K562 (cell line): ENCODE data around the gene LTBP2. TPM values are rescaled to one million over a fixed set of nuclear protein-coding genes. Genes with fewer than 3 reads are reported as not detected.

Experiments
- ATAC-seq: fragments of 200-7000 bp; cut with Tn5 transposase; 3 replicates; pipeline ENCODE4 v1.9.1; 2020; ENCODE audit warnings: moderate library complexity
- BruUV-seq: library from RNA; stranded (reverse); fragments of 400-500 nt; replicated peaks from 2 replicates; lab custom pipeline; 2021; lab: Mats Ljungman, UMichigan
- CTCF ChIA-PET: fragments of 300-600 bp; formaldehyde crosslinking; extraction: SDS; loops from one replicate; lab custom pipeline; 2021; ENCODE audit warnings: low intra/inter-chr PET ratio; lab: Yijun Ruan, JAX
- POLR2A ChIA-PET: fragments of 300-600, 350-650 bp; sonication (Branson Sonifier 250); formaldehyde crosslinking; extraction: SDS; loops from one replicate; lab custom pipeline; 2021; ENCODE audit warnings: antibody characterized with exemption, inconsistent platforms; lab: Yijun Ruan, JAX
- DNase-seq, 4 experiments: peaks; one replicate each; pipeline versions ENCODE4 v3.0.0 to v3.0.0-alpha.2; 2011 to 2018; ENCODE audit warnings: low spot score in 3 of 4, mixed read lengths in 3 of 4; ENCODE audit errors: extremely low read depth in 1 of 4
- FAIRE-seq: peaks from 2 replicates; lab custom pipeline; 2011; peaks lifted over from hg19 to GRCh38; lab: Jason Lieb, UNC
- H2AFZ ChIP-seq: 2 replicates; pipeline ENCODE4 v1.6.0; 2011; ENCODE audit warnings: low read depth, low read length, control low read depth, inconsistent platforms
- H3K27ac ChIP-seq: fragments of 200-600 bp; 3 replicates; pipeline ENCODE4 v1.8.0; 2011; ENCODE audit warnings: low read depth, mild to moderate bottlenecking, control low read depth, inconsistent platforms, low read length, moderate library complexity, mixed read lengths; ENCODE audit errors: extremely low read depth
- H3K27me3 ChIP-seq, 2 experiments: fragments of 300-600 bp in 1 of 2; 2 replicates in 1 of 2; 3 replicates in 1 of 2; pipeline versions ENCODE4 v1.6.0 to v1.8.0; 2011; ENCODE audit warnings: inconsistent platforms in 2 of 2, low read length in 2 of 2, mild to moderate bottlenecking in 1 of 2, mixed read lengths in 1 of 2, moderate library complexity in 1 of 2; ENCODE audit not compliant: control insufficient read depth in 2 of 2, insufficient read depth in 2 of 2
- H3K36me3 ChIP-seq: fragments of 300-600 bp; 3 replicates; pipeline ENCODE4 v1.8.0; 2011; ENCODE audit warnings: mild to moderate bottlenecking, low read length, inconsistent platforms; ENCODE audit not compliant: control insufficient read depth, insufficient read depth
- H3K4me1 ChIP-seq, 2 experiments: fragments of 200-600 bp in 1 of 2; replicated peaks in 1 of 2; 2 replicates in 1 of 2; 3 replicates in 1 of 2; pipeline versions ENCODE4 v1.5.1 to v1.8.0; 2011; ENCODE audit warnings: inconsistent platforms in 2 of 2, low read length in 2 of 2, mild to moderate bottlenecking in 1 of 2, mixed read lengths in 1 of 2, moderate library complexity in 1 of 2; ENCODE audit not compliant: control insufficient read depth in 2 of 2, insufficient read depth in 2 of 2
- H3K4me2 ChIP-seq: 2 replicates; pipeline ENCODE4 v1.6.1; 2011; ENCODE audit warnings: low read length, control low read depth, inconsistent platforms, mixed read lengths; ENCODE audit not compliant: insufficient read depth
- H3K4me3 ChIP-seq: fragments of 200-600 bp; sonication (generic), shearing (Covaris generic); 2 replicates; pipeline ENCODE4 v1.5.1; 2016; ENCODE audit warnings: control low read depth, inconsistent platforms
- H3K79me2 ChIP-seq: fragments of 200-600 bp; 3 replicates; pipeline ENCODE4 v1.8.0; 2011; ENCODE audit warnings: low read length, inconsistent platforms; ENCODE audit not compliant: control insufficient read depth, insufficient read depth
- H3K9ac ChIP-seq, 2 experiments: 2 replicates each; pipeline versions ENCODE4 v1.6.0 to v1.6.1; 2011; ENCODE audit warnings: low read depth in 2 of 2, low read length in 2 of 2, control low read depth in 1 of 2, inconsistent platforms in 1 of 2, mild to moderate bottlenecking in 1 of 2, mixed read lengths in 1 of 2; ENCODE audit not compliant: insufficient read depth in 1 of 2
- H3K9me1 ChIP-seq: one replicate; pipeline ENCODE4 v1.6.0; 2011; ENCODE audit warnings: inconsistent platforms, mild to moderate bottlenecking, low read length, moderate library complexity; ENCODE audit not compliant: control insufficient read depth, insufficient read depth
- H3K9me3 ChIP-seq: replicated peaks from 2 replicates; pipeline ENCODE4 v1.5.1; 2011; ENCODE audit warnings: low read depth, low read length, inconsistent platforms; ENCODE audit not compliant: control insufficient read depth, insufficient read depth
- H4K20me1 ChIP-seq: replicated peaks from 2 replicates; pipeline ENCODE4 v1.6.1; 2011; ENCODE audit warnings: low read length, inconsistent platforms, mixed read lengths; ENCODE audit not compliant: control insufficient read depth, insufficient read depth
- EWSR1 ChIP-seq: fragments of 450-650 bp; IDR thresholded peaks from 2 replicates; pipeline ENCODE4 v1.6.1; 2018; ENCODE audit warnings: borderline replicate concordance, mild to moderate bottlenecking, low read depth, moderate library complexity; ENCODE audit not compliant: partially characterized antibody
- MYNN ChIP-seq, 2 experiments: sonication (generic); formaldehyde crosslinking in 1 of 2; IDR thresholded peaks; 2 replicates each; pipeline versions ENCODE4 v1.5.0 to v1.6.1; 2016 to 2020; ENCODE audit warnings: antibody characterized with exemption in 1 of 2, missing genetic modification reagents in 1 of 2
- RBM15 ChIP-seq: fragments of 200-400 bp; formaldehyde crosslinking; IDR thresholded peaks from 2 replicates; pipeline ENCODE4 v1.6.1; 2018; ENCODE audit warnings: mild to moderate bottlenecking, low read length, moderate library complexity; ENCODE audit not compliant: insufficient read depth
- RHOXF2B ChIP-seq: fragments of 250-450 bp; sonication (Bioruptor Pico); conservative IDR thresholded peaks from 2 replicates; pipeline ENCODE4 v1.5.1; 2021
- SP1 ChIP-seq: sonication (generic); formaldehyde crosslinking; IDR thresholded peaks from 2 replicates; pipeline ENCODE4 v1.8.1; 2022; ENCODE audit warnings: mild to moderate bottlenecking, missing genetic modification reagents
- TEAD1 ChIP-seq, 2 experiments: fragments of 450-650 bp in 1 of 2; sonication (generic) in 1 of 2; formaldehyde crosslinking; IDR thresholded peaks; 2 replicates each; pipeline versions ENCODE4 v1.4.0 to v1.8.0; 2020 to 2022; ENCODE audit warnings: mild to moderate bottlenecking in 2 of 2, missing genetic modification reagents in 1 of 2
- ZNF445 ChIP-seq: fragments of 250-450 bp; sonication (Bioruptor Pico); IDR thresholded peaks from 2 replicates; pipeline ENCODE4 v1.4.0; 2020; ENCODE audit warnings: low read depth, mild to moderate bottlenecking, moderate library complexity
- whole genome bisulfite sequencing: fragments of 100-300 bp; shearing (Covaris generic); methylation state at CpG from one replicate; pipeline ENCODE4 v1.1.6; 2016; ENCODE audit warnings: low coverage, mixed read lengths; ENCODE audit not compliant: insufficient coverage; ENCODE audit errors: missing lambda C conversion rate; 5-methylcytosine and 5-hydroxymethylcytosine counted together
- in situ Hi-C: fragments of 300-500 bp; cut with MboI; formaldehyde crosslinking; loops from 4 replicates; pipeline ENCODE4 v1.15.0; 2018; ENCODE audit warnings: inconsistent platforms, mixed read lengths
- intact Hi-C: fragments of 100-400 bp; cut with micrococcal nuclease; formaldehyde crosslinking; loops from 2 replicates; pipeline ENCODE4 v1.14.2; 2022
- polyA plus RNA-seq, 8 experiments: library from polyadenylated mRNA; depleted of rRNA in 4 of 8; stranded (reverse) in 5 of 8; unstranded in 3 of 8; fragments of >200 nt; fragmentation: Nextera tagmentation in 2 of 8; fragmentation: Illumina TruSeq in 1 of 8; extraction: Ambion mirVana in 2 of 8; extraction: Trizol in 1 of 8; gene quantifications; 2 replicates each; pipeline versions ENCODE4 v1.2.1 to v1.2.3, GENCODE V29; 2011 to 2014; ENCODE audit warnings: inconsistent platforms in 1 of 8, missing spikeins in 1 of 8
- total RNA-seq, 7 experiments: library from RNA; depleted of rRNA in 6 of 7; stranded (reverse); fragments of >200 nt in 6 of 7; fragmentation: Illumina TruSeq in 2 of 7; extraction: Trizol in 2 of 7; gene quantifications; 2 replicates each; pipeline versions ENCODE4 v1.2.1 to v1.2.3, GENCODE V29; 2011 to 2021; ENCODE audit warnings: low replicate concordance in 1 of 7
- TF ChIP-seq, protein P1 (sequence below): sonication (generic); formaldehyde crosslinking; IDR thresholded peaks from 2 replicates; pipeline ENCODE4 v1.8.1; 2023; ENCODE audit warnings: mild to moderate bottlenecking, missing genetic modification reagents, moderate library complexity
- TF ChIP-seq, protein P2 (sequence below), 2 experiments: fragments of 450-650 bp; formaldehyde crosslinking in 1 of 2; IDR thresholded peaks; 2 replicates each; pipeline versions ENCODE4 v1.4.0 to v1.6.1; 2014 to 2020; ENCODE audit warnings: mild to moderate bottlenecking in 2 of 2, borderline replicate concordance in 1 of 2, low read depth in 1 of 2
- TF ChIP-seq, protein P3 (sequence below): fragments of 450-650 bp; IDR thresholded peaks from 2 replicates; pipeline ENCODE4 v1.6.1; 2016; ENCODE audit warnings: missing biosample characterization, missing genetic modification characterization

The LTBP2 gene
- total and polyA plus RNA-seq, 9 of the 15 experiments (the other 6 are each of a cell fraction or from before 2014, with no cell fraction given): under 0.01 to 0.18 (median 0.03) TPM; not detected in 3

DNA sequence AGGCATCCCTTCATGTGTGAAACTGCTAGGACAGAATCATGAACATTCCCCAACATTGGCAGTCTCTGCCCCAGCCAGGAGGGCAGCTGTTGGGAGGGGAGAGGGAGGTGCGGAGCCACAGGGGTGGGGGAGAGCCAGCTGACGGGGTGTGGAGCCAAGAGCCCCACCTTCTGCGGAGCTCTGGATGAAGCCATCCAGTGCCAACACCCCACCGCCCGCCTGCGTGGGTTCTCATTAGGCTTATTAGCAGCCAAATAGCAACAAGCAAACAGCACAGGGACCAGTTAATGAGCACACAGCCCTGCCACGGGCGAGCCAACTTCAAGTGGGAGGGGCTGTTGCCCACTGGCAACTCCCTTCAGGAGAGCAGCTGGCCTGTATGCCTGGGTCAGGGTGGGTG is 12.1 kb downstream of the LTBP2 start (continued):
- TF ChIP-seq ZNF445 (CRISPR knock-in tag) (no peak), RBM15 (no peak)

DNA sequence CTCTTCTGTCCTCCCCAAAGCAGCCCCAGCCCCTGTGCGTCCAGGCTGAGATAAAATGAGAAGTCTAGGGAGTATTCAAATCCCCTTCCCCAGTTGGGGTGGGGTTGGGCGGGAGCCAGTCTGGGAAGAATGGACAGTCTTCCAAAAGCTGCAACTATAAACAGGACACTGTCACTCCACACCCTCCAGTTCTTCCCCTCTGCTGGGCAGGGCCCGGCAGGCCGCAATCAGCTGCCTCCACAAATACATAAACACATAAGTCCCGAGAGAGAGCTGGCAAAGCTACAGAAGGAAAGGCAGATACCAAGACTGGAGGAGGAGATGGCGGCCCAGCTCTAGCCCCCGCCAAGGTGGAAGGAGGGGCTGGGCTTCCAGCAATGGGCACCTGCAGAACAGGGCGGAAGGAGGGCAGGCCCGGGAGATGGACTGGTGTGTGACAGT is 12.7 kb downstream of the LTBP2 start:
- H3K79me2 ChIP-seq: no peaks in the 10 kb centered on the region
- H3K36me3 ChIP-seq: no peaks in the 10 kb centered on the region
- H2AFZ ChIP-seq: no peak overlapping the region
- H3K4me1 ChIP-seq: peaks cover 5% of the 10 kb centered on the region in 2 experiments; a peak in 4 of 5 replicates
- CTCF ChIA-PET: no interaction called here
- in situ Hi-C loops: no loop called here
- H3K9me3 ChIP-seq: no peaks in the 10 kb centered on the region
- H3K4me3 ChIP-seq: no peak overlapping the region
- DNase-seq: no peak
- intact Hi-C loops: no loop called here
- H4K20me1 ChIP-seq: 0 out of 2 replicates have a peak, but pooled peaks cover 7% of the 10 kb centered on the region
- no peak overlapping the region for H3K4me2 ChIP-seq
- TF ChIP-seq, protein P1, sequence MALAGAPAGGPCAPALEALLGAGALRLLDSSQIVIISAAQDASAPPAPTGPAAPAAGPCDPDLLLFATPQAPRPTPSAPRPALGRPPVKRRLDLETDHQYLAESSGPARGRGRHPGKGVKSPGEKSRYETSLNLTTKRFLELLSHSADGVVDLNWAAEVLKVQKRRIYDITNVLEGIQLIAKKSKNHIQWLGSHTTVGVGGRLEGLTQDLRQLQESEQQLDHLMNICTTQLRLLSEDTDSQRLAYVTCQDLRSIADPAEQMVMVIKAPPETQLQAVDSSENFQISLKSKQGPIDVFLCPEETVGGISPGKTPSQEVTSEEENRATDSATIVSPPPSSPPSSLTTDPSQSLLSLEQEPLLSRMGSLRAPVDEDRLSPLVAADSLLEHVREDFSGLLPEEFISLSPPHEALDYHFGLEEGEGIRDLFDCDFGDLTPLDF: no peak
- TF ChIP-seq EWSR1: no peak
- TF ChIP-seq, protein P2, sequence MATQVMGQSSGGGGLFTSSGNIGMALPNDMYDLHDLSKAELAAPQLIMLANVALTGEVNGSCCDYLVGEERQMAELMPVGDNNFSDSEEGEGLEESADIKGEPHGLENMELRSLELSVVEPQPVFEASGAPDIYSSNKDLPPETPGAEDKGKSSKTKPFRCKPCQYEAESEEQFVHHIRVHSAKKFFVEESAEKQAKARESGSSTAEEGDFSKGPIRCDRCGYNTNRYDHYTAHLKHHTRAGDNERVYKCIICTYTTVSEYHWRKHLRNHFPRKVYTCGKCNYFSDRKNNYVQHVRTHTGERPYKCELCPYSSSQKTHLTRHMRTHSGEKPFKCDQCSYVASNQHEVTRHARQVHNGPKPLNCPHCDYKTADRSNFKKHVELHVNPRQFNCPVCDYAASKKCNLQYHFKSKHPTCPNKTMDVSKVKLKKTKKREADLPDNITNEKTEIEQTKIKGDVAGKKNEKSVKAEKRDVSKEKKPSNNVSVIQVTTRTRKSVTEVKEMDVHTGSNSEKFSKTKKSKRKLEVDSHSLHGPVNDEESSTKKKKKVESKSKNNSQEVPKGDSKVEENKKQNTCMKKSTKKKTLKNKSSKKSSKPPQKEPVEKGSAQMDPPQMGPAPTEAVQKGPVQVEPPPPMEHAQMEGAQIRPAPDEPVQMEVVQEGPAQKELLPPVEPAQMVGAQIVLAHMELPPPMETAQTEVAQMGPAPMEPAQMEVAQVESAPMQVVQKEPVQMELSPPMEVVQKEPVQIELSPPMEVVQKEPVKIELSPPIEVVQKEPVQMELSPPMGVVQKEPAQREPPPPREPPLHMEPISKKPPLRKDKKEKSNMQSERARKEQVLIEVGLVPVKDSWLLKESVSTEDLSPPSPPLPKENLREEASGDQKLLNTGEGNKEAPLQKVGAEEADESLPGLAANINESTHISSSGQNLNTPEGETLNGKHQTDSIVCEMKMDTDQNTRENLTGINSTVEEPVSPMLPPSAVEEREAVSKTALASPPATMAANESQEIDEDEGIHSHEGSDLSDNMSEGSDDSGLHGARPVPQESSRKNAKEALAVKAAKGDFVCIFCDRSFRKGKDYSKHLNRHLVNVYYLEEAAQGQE (IDR thresholded peaks at IDR 0.05; ENCODE audit: borderline replicate concordance): no peak
- TF ChIP-seq, protein P2 (CRISPR knock-in tag; IDR thresholded peaks at IDR 0.05; ENCODE audit: low read depth): no peak
- TF ChIP-seq TEAD1 (CRISPR knock-in tag; IDR thresholded peaks at IDR 0.05): no peak
- TF ChIP-seq, protein P3, sequence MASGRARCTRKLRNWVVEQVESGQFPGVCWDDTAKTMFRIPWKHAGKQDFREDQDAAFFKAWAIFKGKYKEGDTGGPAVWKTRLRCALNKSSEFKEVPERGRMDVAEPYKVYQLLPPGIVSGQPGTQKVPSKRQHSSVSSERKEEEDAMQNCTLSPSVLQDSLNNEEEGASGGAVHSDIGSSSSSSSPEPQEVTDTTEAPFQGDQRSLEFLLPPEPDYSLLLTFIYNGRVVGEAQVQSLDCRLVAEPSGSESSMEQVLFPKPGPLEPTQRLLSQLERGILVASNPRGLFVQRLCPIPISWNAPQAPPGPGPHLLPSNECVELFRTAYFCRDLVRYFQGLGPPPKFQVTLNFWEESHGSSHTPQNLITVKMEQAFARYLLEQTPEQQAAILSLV (tag): no peak
- no peak for TF ChIP-seq SP1 (CRISPR knock-in tag)
- no peak for TF ChIP-seq MYNN (IDR thresholded peaks at IDR 0.05)
- no peak for TF ChIP-seq MYNN (CRISPR knock-in tag; IDR thresholded peaks at IDR 0.05)
- TF ChIP-seq RHOXF2B (CRISPR knock-in tag): no peak
- TF ChIP-seq, all 486 proteins: peak for 0
- Histone ChIP-seq H3K9me1 (no peaks in the 10 kb centered on the region), H3K27ac (no peak overlapping the region), H3K9ac (no peak overlapping the region), H3K27me3 (peaks cover 0 to 49% of the 10 kb centered on the region in 2 experiments; a peak in 2 of 5 replicates)
- FAIRE-seq (no peak), ATAC-seq (no peak)
- 34% methylated on average over 4 of the region's 9 CpGs for WGBS
- BruUV-seq: no TSS peak
- POLR2A ChIA-PET: no interaction called here
